A549 (cell line): ENCODE data around the gene NHEJ1. TPM values are rescaled to one million over a fixed set of nuclear protein-coding genes. Genes with fewer than 3 reads are reported as not detected.
A peak's percentile ranks its signal among the peaks of the same experiment; 100 is the strongest.

Experiments used
- ATAC-seq, 2 experiments: fragments of 200-7000 bp in 1 of 2; fragments of >200 bp in 1 of 2; cut with Nextera tagmentation in 1 of 2; cut with Tn5 transposase in 1 of 2; 3 replicates each; pipeline versions ENCODE4 v1.8.0 to v1.9.1; 2018 to 2020; ENCODE audit warnings: mild to moderate bottlenecking in 1 of 2, moderate library complexity in 1 of 2
- CTCF ChIA-PET: fragments of 300-600 bp; sonication (Branson Sonifier 250); formaldehyde crosslinking; extraction: SDS; loops from one replicate; lab custom pipeline; 2021; ENCODE audit warnings: antibody characterized with exemption, inconsistent platforms; lab: Yijun Ruan, JAX
- POLR2A ChIA-PET: fragments of 350-600 bp; formaldehyde crosslinking; extraction: SDS; loops from one replicate; lab custom pipeline; 2021; ENCODE audit warnings: antibody characterized with exemption, inconsistent platforms; lab: Yijun Ruan, JAX
- DNase-seq, 2 experiments: peaks; one replicate each; pipeline versions ENCODE4 v3.0.0 to v3.0.0-alpha.2; 2011 to 2016; ENCODE audit warnings: low read depth in 1 of 2, low spot score in 1 of 2
- FAIRE-seq: peaks from 2 replicates; lab custom pipeline; 2011; peaks lifted over from hg19 to GRCh38; lab: Jason Lieb, UNC
- H3K27ac ChIP-seq, 2 experiments: fragments of >200 bp; sonication (Bioruptor Twin); formaldehyde crosslinking; 3 replicates each; pipeline ENCODE4 v1.5.1; 2016 to 2017
- H3K4me1 ChIP-seq: fragments of >200 bp; sonication (Bioruptor Twin); formaldehyde crosslinking; 3 replicates; pipeline ENCODE4 v1.6.1; 2016
- H3K4me2 ChIP-seq: fragments of >200 bp; sonication (Bioruptor Twin); formaldehyde crosslinking; 3 replicates; pipeline ENCODE4 v1.6.1; 2016
- H3K4me3 ChIP-seq: fragments of >200 bp; sonication (Bioruptor Twin); formaldehyde crosslinking; 3 replicates; pipeline ENCODE4 v1.5.1; 2016
- H3K9me3 ChIP-seq: fragments of >200 bp; sonication (Bioruptor Twin); formaldehyde crosslinking; 3 replicates; pipeline ENCODE4 v1.6.1; 2016
- BCL3 ChIP-seq: fragments of >200 bp; sonication (Bioruptor Twin); formaldehyde crosslinking; IDR thresholded peaks from 3 replicates; pipeline ENCODE4 v1.6.1; 2016
- CHD2 ChIP-seq: fragments of 150-350 bp; IDR thresholded peaks from 2 replicates; pipeline ENCODE4 v1.6.1; 2014; ENCODE audit warnings: low read length; ENCODE audit not compliant: partially characterized antibody
- CTCF ChIP-seq: fragments of >200 bp; sonication (Bioruptor Twin); formaldehyde crosslinking; IDR thresholded peaks from 3 replicates; pipeline ENCODE4 v1.5.1; 2016
- E2F6 ChIP-seq: IDR thresholded peaks from 2 replicates; pipeline ENCODE4 v1.6.1; 2012; ENCODE audit warnings: low read depth, borderline replicate concordance
- EHF ChIP-seq: fragments of 250-450 bp; sonication (Bioruptor Pico); IDR thresholded peaks from 2 replicates; pipeline ENCODE4 v1.5.0; 2020; ENCODE audit warnings: mild to moderate bottlenecking
- ELK1 ChIP-seq: fragments of 150-350 bp; IDR thresholded peaks from 2 replicates; pipeline ENCODE4 v1.6.1; 2014; ENCODE audit warnings: low read depth, mild to moderate bottlenecking, low read length
- FOSL2 ChIP-seq, 2 experiments: fragments of 450-650 bp in 1 of 2; fragments of >200 bp in 1 of 2; sonication (Bioruptor Twin) in 1 of 2; formaldehyde crosslinking; IDR thresholded peaks; 2 replicates each; pipeline versions ENCODE4 v1.5.0 to v1.6.1; 2016 to 2020; ENCODE audit warnings: mild to moderate bottlenecking in 1 of 2, moderate library complexity in 1 of 2
- HOXB5 ChIP-seq: fragments of 250-450 bp; sonication (Bioruptor Pico); IDR thresholded peaks from 2 replicates; pipeline ENCODE4 v1.5.0; 2020; ENCODE audit warnings: mild to moderate bottlenecking, moderate library complexity
- JUN ChIP-seq, 2 experiments: fragments of >200 bp; sonication (Bioruptor Twin); formaldehyde crosslinking; IDR thresholded peaks; 2 replicates in 1 of 2; 3 replicates in 1 of 2; pipeline ENCODE4 v1.6.1; 2016 to 2017
- MAFK ChIP-seq: fragments of 450-650 bp; IDR thresholded peaks from 2 replicates; pipeline ENCODE4 v1.6.1; 2014; ENCODE audit not compliant: partially characterized antibody
- NPAS2 ChIP-seq: fragments of 250-450 bp; sonication (Bioruptor Pico); IDR thresholded peaks from 2 replicates; pipeline ENCODE4 v1.8.0; 2022; ENCODE audit warnings: mild to moderate bottlenecking, moderate library complexity, borderline replicate concordance
- NR3C1 ChIP-seq: fragments of >200 bp; sonication (Bioruptor Twin); formaldehyde crosslinking; IDR thresholded peaks from 3 replicates; pipeline ENCODE4 v1.6.1; 2017
- PHF8 ChIP-seq: fragments of 200-600 bp; sonication (generic); IDR thresholded peaks from 2 replicates; pipeline ENCODE4 v1.6.1; 2016; ENCODE audit warnings: low read depth, mild to moderate bottlenecking, antibody characterized with exemption, moderate library complexity, borderline replicate concordance
- POLR2A ChIP-seq: IDR thresholded peaks from 2 replicates; pipeline ENCODE4 v1.6.1; 2012; ENCODE audit warnings: mild to moderate bottlenecking, low read length
- RAD21 ChIP-seq, 2 experiments: fragments of >200 bp in 1 of 2; sonication (Bioruptor Twin) in 1 of 2; formaldehyde crosslinking in 1 of 2; IDR thresholded peaks in 1 of 2; conservative IDR thresholded peaks in 1 of 2; 2 replicates in 1 of 2; 3 replicates in 1 of 2; pipeline ENCODE4 v1.6.1; 2012 to 2018; ENCODE audit warnings: inconsistent platforms in 1 of 2
- RCOR1 ChIP-seq: fragments of 150-350 bp; IDR thresholded peaks from 2 replicates; pipeline ENCODE4 v1.6.1; 2014; ENCODE audit warnings: antibody characterized with exemption, low read length, low read depth
- REST ChIP-seq: fragments of 200-600 bp; sonication (generic); IDR thresholded peaks from 2 replicates; pipeline ENCODE4 v1.6.1; 2016; ENCODE audit warnings: antibody characterized with exemption, mild to moderate bottlenecking, moderate library complexity
- RNF2 ChIP-seq: fragments of 200-600 bp; sonication (generic); IDR thresholded peaks from 2 replicates; pipeline ENCODE4 v1.6.1; 2016; ENCODE audit warnings: low read depth, mild to moderate bottlenecking, antibody characterized with exemption, moderate library complexity, borderline replicate concordance
- TP53 ChIP-seq: fragments of 250-450 bp; sonication (Bioruptor Pico); IDR thresholded peaks from 2 replicates; pipeline ENCODE4 v1.5.0; 2021; ENCODE audit warnings: mild to moderate bottlenecking, moderate library complexity
- WGBS: methylation state at CpG from one replicate; pipeline ENCODE4 v1.1.6; 2017; ENCODE audit errors: missing lambda C conversion rate; 5-methylcytosine and 5-hydroxymethylcytosine counted together
- polyA plus RNA-seq, 4 experiments: library from polyadenylated mRNA; depleted of rRNA in 3 of 4; stranded (reverse); fragments of >200 nt; fragmentation: RNase III in 1 of 4; extraction: RNeasy Plus Mini Kit Qiagen cat#74134 plus additional on column Dnase treatment in 1 of 4; gene quantifications; 2 replicates in 3 of 4; 3 replicates in 1 of 4; pipeline ENCODE4 v1.2.3, GENCODE V29; 2011 to 2017

The NHEJ1 gene
- polyA plus RNA-seq, 2 of the 4 experiments (the other 2 are of a cell fraction), result 18.5 to 31.8 TPM

- TF ChIP-seq REST (no peak), JUN (IDR thresholded peaks at IDR 0.05) (no peak), ELK1 (no peak), NR3C1 (no peak)
- TF ChIP-seq, all 56 proteins: peak for 0
Measured at GRCh38 chr2:219062081-219062480, 98.5 kb downstream of the NHEJ1 start (continued).

DNA sequence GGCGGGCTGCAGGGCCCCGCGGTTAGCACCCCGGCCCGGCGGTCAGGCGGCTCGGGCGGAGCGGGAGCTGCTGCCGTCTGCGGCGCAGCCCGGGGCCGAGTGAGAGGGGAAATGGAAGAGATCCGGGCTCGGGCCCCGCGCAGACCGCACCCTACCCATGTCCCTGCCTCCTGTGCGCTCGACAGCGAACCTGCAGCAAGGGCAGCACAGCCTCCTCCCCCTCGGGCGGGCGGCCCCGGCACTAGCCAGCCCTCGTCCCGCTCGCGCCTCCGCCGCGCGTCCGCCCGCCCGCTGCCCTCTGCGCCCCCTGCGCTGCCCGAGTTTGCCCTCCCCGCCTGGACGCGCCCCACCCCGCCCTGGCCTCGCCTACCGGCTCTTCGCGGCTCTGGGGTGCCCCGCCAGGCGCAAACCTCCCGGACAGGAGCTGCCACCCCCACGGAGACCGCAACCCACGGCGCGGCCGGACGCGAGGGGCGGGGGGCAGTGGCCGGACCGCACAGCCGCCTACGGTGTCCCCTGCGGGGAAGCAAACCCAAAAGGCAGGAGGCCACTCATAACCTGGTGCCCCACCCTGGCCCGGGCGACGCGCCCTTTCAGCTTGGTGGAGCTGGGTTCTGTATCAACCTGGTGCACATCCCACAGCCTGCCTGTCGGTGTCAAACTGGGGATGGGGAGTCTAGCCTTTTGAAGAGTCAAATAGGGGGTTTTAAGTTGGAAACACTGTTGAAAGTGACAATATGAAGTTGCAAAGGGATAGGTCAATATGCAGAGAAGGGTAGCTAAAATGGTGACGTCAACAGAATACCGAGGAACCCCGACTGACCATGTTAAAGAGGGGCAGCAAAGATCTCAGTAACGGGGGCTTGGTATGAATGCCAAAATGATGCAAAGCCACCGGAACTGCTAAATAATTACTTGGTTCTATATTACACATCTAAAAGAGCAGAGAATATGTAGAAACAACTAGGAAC lies 99.5 kb downstream of the NHEJ1 start, which contains the start of gene IHH:
Gene IHH, minus strand, starts transcription at position 101 of the 971 bp plus-strand sequence. CDS start 454 bp downstream, outside the sequence.
- Histone ChIP-seq H3K27ac (peak within 1 kb of the TSS; percentile 12 to 54; a peak in 4 of 6 replicates), H3K4me3 (peak within 1 kb of the TSS; percentile 53), H3K4me2 (peak within 1 kb of the TSS; percentile 97), H3K4me1 (peaks cover 26% of the 10 kb centered on the region), H3K9me3 (no peaks in the 10 kb centered on the region)
- CTCF ChIA-PET, result interaction anchor here (0.6 to 12.2 kb wide), 10 partner anchors 10 to 290 kb away, joined by 3 to 332 read pairs (median 16); partner anchors contain the start of gene NHEJ1
- ATAC-seq, result peak; percentile 7 to 22; a peak in 2 of 6 replicates
- POLR2A ChIA-PET, result no interaction called here
- WGBS, result 12% methylated on average over 26 of the region's 76 CpGs
- no peak for TF ChIP-seq NPAS2
- TF ChIP-seq HOXB5 (CRISPR knock-in tag), result no peak
- TF ChIP-seq NR3C1, result no peak
- TF ChIP-seq EHF, result no peak
- TF ChIP-seq TP53, result no peak
- TF ChIP-seq PHF8, result no peak
- no peak for TF ChIP-seq RCOR1
- no peak for TF ChIP-seq E2F6
- TF ChIP-seq REST, result no peak
- no peak for TF ChIP-seq ELK1
- TF ChIP-seq MAFK, result no peak
- no peak for TF ChIP-seq FOSL2 (IDR thresholded peaks at IDR 0.05)
- no peak for TF ChIP-seq FOSL2 (CRISPR knock-in tag; IDR thresholded peaks at IDR 0.05)
- no peak for TF ChIP-seq RNF2
- TF ChIP-seq RAD21 (conservative IDR thresholded peaks at IDR 0.05 in 1 of 2, IDR thresholded peaks at IDR 0.05 in 1 of 2), result no peak
- TF ChIP-seq BCL3, result no peak
- TF ChIP-seq POLR2A, result no peak
- no peak for TF ChIP-seq CTCF
- no peak for TF ChIP-seq CHD2
- FAIRE-seq, result no peak
- DNase-seq, result peak in 1 of 2 experiments; percentile 13
